ENCODE data around the gene VAC14.

The VAC14 gene

GRCh38 chr16:70689035-70689969 is 111.7 kb downstream of the VAC14 start:
- no peak for DNase-seq

- no peak for DNase-seq
Observed at GRCh38 chr16:70688246-70688742, 112.7 kb downstream of the VAC14 start.

GRCh38 chr16:70687671-70688245 is 113.2 kb downstream of the VAC14 start:
- DNase-seq: no peak

GRCh38 chr16:70687102-70687511 is 113.9 kb downstream of the VAC14 start:
- DNase-seq: no peak

GRCh38 chr16:70686376-70687101 is 114.4 kb downstream of the VAC14 start:
- no peak for DNase-seq

- no peak for DNase-seq
Observed at GRCh38 chr16:70685938-70686375, 115.0 kb downstream of the VAC14 start, which contains the start of gene MTSS2. MTSS2 (minus strand) TSS chr16:70686053; CDS start chr16:70685791, 262 bp downstream.

- DNase-seq: no peak
Observed at GRCh38 chr16:70685061-70685937, 115.7 kb downstream of the VAC14 start.

GRCh38 chr16:70684146-70685060 is 116.6 kb downstream of the VAC14 start:
- no peak for DNase-seq

GRCh38 chr16:70683146-70683944 is 117.6 kb downstream of the VAC14 start:
- no peak for DNase-seq

GRCh38 chr16:70682239-70683145 is 118.5 kb downstream of the VAC14 start:
- DNase-seq: no peak

- no peak for DNase-seq
Observed at GRCh38 chr16:70681382-70682238, 119.3 kb downstream of the VAC14 start.

GRCh38 chr16:70680495-70681381 is 120.2 kb downstream of the VAC14 start:
- no peak for DNase-seq

- no peak for DNase-seq
Observed at GRCh38 chr16:70679671-70680494, 121.1 kb downstream of the VAC14 start.

GRCh38 chr16:70678898-70679670 is 121.9 kb downstream of the VAC14 start:
- no peak for DNase-seq

Measured in NCI-H1417 treated with DMSO at 0.1 percent for 48 hours (cell line).